ENCODE results near the gene ZNF586.
"Not testable (repeated sequence)": the region's sequence is repeated elsewhere in the genome, so short reads cannot be mapped to it uniquely, and the experiment has no call there.

Gene ZNF586

DNA sequence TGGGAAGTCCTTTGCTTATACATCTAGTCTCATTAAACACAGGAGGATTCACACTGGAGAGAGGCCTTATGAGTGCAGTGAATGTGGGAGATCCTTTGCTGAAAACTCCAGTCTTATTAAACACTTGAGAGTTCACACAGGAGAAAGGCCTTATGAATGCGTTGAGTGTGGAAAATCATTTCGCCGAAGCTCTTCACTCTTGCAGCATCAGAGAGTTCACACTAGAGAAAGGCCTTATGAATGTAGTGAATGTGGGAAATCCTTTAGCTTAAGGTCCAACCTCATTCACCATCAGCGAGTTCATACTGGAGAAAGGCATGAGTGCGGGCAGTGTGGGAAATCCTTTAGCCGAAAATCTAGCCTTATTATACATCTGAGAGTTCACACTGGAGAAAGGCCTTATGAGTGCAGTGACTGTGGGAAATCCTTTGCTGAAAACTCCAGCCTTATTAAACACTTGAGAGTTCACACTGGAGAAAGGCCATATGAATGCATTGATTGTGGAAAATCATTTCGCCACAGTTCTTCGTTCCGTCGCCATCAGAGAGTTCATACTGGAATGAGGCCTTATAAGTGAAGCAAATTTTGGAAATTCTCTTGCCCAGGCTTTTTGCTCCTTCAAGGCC is 9.9 kb downstream of the ZNF586 start:
- TF ChIP-seq SP1 (IDR thresholded peaks at IDR 0.05) (no peak), BHLHE40 (IDR thresholded peaks at IDR 0.05; ENCODE audit: borderline replicate concordance) (no peak), CTBP1 (IDR thresholded peaks at IDR 0.05; ENCODE audit: borderline replicate concordance) (no peak), FOXA1 (IDR thresholded peaks at IDR 0.05) (no peak), ELF4 (IDR thresholded peaks at IDR 0.05) (no peak), FOXK2 (IDR thresholded peaks at IDR 0.05) (no peak), L3MBTL2 (conservative IDR thresholded peaks at IDR 0.05) (no peak), LEF1 (IDR thresholded peaks at IDR 0.05; ENCODE audit: borderline replicate concordance) (no peak), HDGF (IDR thresholded peaks at IDR 0.05; ENCODE audit: borderline replicate concordance) (no peak), FOXM1 (IDR thresholded peaks at IDR 0.05; ENCODE audit: borderline replicate concordance) (no peak), SUZ12 (IDR thresholded peaks at IDR 0.05) (no peak), NFRKB (IDR thresholded peaks at IDR 0.05) (no peak), TARDBP (IDR thresholded peaks at IDR 0.05) (no peak), ZNF384 (IDR thresholded peaks at IDR 0.05) (no peak)
- TF ChIP-seq, protein P1, sequence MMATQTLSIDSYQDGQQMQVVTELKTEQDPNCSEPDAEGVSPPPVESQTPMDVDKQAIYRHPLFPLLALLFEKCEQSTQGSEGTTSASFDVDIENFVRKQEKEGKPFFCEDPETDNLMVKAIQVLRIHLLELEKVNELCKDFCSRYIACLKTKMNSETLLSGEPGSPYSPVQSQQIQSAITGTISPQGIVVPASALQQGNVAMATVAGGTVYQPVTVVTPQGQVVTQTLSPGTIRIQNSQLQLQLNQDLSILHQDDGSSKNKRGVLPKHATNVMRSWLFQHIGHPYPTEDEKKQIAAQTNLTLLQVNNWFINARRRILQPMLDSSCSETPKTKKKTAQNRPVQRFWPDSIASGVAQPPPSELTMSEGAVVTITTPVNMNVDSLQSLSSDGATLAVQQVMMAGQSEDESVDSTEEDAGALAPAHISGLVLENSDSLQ (IDR thresholded peaks at IDR 0.05), result no peak
- DNase-seq (ENCODE audit: extremely low spot score), result no peak
- CTCF ChIA-PET, result no interaction called here
- POLR2A ChIA-PET, result no interaction called here

DNA sequence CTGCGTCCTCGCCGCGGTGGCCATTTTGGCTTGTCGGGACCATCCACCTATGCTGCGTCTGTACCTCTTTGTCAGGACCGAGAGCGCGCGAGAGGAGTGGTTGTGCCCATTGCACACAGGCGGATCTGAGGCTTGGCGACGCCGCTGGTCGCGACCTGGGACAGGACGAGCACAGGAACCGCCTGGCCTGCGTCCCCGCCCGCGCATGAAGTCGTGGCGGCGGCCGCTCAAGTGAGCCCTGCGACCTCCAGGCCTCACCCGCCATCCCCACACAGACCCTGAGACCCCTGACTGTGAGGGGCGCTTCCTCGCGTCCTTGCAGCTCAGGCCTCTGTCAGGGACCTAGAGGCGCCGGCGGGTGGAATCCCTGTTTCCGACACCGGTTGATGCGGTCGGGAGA is 16.8 kb downstream of the ZNF586 start:
- TF ChIP-seq SUZ12 (IDR thresholded peaks at IDR 0.05) (no peak), FOXA1 (IDR thresholded peaks at IDR 0.05) (no peak), ZNF384 (IDR thresholded peaks at IDR 0.05) (no peak)
- ChIA-PET POLR2A (no interaction called here), CTCF (no interaction called here)

DNA sequence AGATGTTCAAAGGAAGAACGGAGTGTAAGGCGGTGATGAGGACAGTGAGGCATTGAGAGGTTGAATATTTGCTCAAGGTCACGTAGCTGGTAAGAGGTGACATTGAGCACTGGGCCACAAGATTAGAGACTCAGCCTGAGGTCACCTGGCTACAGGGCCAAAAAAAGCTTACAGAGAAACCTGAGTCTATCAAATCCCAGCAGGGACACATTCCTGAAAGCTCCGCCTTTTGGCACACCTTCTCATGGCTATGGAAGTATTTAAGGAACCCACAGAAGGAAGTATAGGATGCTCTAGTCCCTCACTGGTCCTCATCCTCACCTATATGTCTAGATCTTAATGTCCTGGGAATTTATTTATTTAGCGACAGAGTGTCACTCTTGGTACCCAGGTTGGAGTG is 17.4 kb downstream of the ZNF586 start:
- TF ChIP-seq FOXA1 (IDR thresholded peaks at IDR 0.05), result no peak
- TF ChIP-seq ZNF384 (IDR thresholded peaks at IDR 0.05), result no peak
- TF ChIP-seq NFRKB (IDR thresholded peaks at IDR 0.05), result no peak
- TF ChIP-seq SP1 (IDR thresholded peaks at IDR 0.05), result no peak
- TF ChIP-seq LEF1 (IDR thresholded peaks at IDR 0.05; ENCODE audit: borderline replicate concordance), result no peak
- no peak for TF ChIP-seq ARNT (IDR thresholded peaks at IDR 0.05)
- CTCF ChIA-PET, result no interaction called here
- no peak for DNase-seq (ENCODE audit: extremely low spot score)
- POLR2A ChIA-PET, result no interaction called here

More for the DNA sequence above, 16.8 kb downstream of the ZNF586 start:
- no peak for DNase-seq (ENCODE audit: extremely low spot score)

DNA sequence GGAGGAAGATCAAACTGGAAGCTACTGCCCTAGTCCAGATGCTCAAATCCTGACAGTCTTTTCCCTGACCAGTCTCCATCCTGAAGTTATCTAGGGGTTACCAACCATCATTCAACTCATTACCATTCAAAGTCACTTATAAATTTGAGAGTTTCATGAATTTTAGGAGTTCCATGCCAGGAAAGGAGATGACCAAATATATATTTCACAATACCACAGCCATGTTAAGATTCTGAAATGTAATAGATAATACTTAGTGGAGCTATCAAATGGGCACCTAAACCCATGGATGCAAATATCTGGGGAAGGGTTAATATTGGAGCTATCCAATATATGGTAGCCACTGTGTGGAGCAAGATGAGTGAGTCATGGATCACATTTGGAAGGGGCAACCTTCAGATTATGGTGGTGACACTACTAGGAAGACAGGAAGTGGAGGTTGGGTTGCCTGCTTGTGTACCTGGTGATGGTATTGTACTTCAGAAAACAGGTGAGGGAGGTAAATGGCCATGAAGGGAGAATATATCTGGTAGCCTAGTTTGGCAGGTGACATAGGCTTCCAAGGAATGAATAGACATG is 18.7 kb downstream of the ZNF586 start:
- CTCF ChIA-PET, result no interaction called here
- POLR2A ChIA-PET, result no interaction called here
- no peak for DNase-seq (ENCODE audit: extremely low spot score)
- TF ChIP-seq SUZ12 (IDR thresholded peaks at IDR 0.05), result no peak
- TF ChIP-seq ZNF384 (IDR thresholded peaks at IDR 0.05), result no peak
- no peak for TF ChIP-seq ELF4 (IDR thresholded peaks at IDR 0.05)
- TF ChIP-seq FOXK2 (IDR thresholded peaks at IDR 0.05), result no peak
- no peak for TF ChIP-seq FOXM1 (IDR thresholded peaks at IDR 0.05; ENCODE audit: borderline replicate concordance)

DNA sequence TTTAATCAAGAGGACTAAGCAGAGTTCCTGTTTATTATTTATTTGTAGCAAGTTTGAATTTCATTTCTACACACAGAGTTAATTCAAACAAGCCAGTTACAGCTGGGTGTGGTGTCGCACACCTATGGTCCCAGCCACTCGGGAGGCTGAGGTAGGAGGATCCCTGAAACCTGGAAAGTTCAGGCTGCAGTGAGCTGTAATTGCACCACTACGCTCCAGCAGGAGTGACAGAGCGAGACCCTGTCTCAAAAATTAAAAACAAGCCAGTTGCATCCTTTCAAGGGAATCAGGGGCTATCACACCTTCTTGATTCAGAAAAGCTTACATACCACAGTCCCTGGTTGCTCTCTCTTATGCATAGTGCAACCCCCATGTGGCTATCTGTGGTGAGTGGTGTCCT is 19.8 kb downstream of the ZNF586 start:
- CTCF ChIA-PET, result no interaction called here
- TF ChIP-seq NFRKB (IDR thresholded peaks at IDR 0.05), result no peak
- TF ChIP-seq, protein P1 (IDR thresholded peaks at IDR 0.05), result no peak
- no peak for TF ChIP-seq LEF1 (IDR thresholded peaks at IDR 0.05; ENCODE audit: borderline replicate concordance)
- TF ChIP-seq L3MBTL2 (conservative IDR thresholded peaks at IDR 0.05), result no peak
- TF ChIP-seq CTBP1 (IDR thresholded peaks at IDR 0.05; ENCODE audit: borderline replicate concordance), result no peak
- no peak for TF ChIP-seq SP1 (IDR thresholded peaks at IDR 0.05)
- no peak for TF ChIP-seq BHLHE40 (IDR thresholded peaks at IDR 0.05; ENCODE audit: borderline replicate concordance)
- TF ChIP-seq ARNT (IDR thresholded peaks at IDR 0.05), result no peak
- POLR2A ChIA-PET, result no interaction called here
- no peak for DNase-seq (ENCODE audit: extremely low spot score)

DNA sequence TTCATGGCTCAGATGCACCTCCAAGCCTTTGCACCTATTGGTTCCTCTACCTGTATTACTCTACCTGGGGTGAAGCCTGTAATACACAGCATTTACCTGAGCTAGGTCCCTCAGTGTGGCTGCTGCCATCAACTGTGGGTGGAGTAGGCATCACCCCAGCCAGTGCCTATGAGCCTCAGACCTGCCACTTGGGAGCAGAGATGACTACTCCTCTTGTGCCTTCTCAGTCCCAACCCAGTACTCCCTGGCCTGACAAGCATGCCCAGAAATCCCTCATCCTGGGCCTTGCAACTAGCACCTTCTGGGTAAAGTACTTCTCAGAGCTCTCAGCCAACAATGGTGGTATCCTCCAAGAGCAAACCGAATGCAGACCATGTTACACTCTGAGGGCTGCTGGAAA is 27.1 kb downstream of the ZNF586 start:
- CTCF ChIA-PET; DNase-seq (ENCODE audit: extremely low spot score); POLR2A ChIA-PET: not testable (repeated sequence)

DNA sequence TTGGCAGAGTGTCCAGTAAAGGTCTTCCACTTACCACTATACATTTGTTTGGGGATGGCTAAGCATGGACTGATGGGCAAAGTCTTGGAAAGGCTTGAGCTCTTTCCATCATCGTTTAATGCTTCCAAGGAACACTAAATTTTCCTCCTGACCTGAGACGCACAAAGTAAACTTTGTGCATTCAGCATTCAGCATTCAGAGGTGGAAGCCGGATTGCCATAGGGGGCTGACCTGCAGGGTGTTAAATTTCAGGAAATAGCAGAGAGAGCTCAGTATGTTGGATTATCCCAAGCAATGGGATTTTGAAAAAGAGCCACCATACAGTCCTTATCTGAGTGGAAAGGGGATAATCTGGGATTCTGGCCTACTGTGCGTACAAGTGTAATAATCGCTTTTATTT is 31.2 kb downstream of the ZNF586 start:
- TF ChIP-seq FOXK2 (IDR thresholded peaks at IDR 0.05), result no peak
- no peak for TF ChIP-seq BHLHE40 (IDR thresholded peaks at IDR 0.05; ENCODE audit: borderline replicate concordance)
- TF ChIP-seq LEF1 (IDR thresholded peaks at IDR 0.05; ENCODE audit: borderline replicate concordance), result no peak
- no peak for TF ChIP-seq TARDBP (IDR thresholded peaks at IDR 0.05)
- TF ChIP-seq ELF4 (IDR thresholded peaks at IDR 0.05), result no peak
- no peak for TF ChIP-seq NFRKB (IDR thresholded peaks at IDR 0.05)
- TF ChIP-seq SP1 (IDR thresholded peaks at IDR 0.05), result no peak
- TF ChIP-seq ARNT (IDR thresholded peaks at IDR 0.05), result no peak
- TF ChIP-seq, protein P1 (IDR thresholded peaks at IDR 0.05), result no peak
- TF ChIP-seq ZNF384 (IDR thresholded peaks at IDR 0.05), result no peak
- no peak for TF ChIP-seq HDGF (IDR thresholded peaks at IDR 0.05; ENCODE audit: borderline replicate concordance)
- TF ChIP-seq FOXA1 (IDR thresholded peaks at IDR 0.05), result no peak
- TF ChIP-seq CTBP1 (IDR thresholded peaks at IDR 0.05; ENCODE audit: borderline replicate concordance), result no peak
- POLR2A ChIA-PET, result interaction anchor here (1.3 kb wide), 1 partner anchor 19 kb away, joined by 5 read pairs; no protein-coding TSS in a partner anchor
- no peak for DNase-seq (ENCODE audit: extremely low spot score)
- CTCF ChIA-PET, result no interaction called here

All from HEK293T (cell line).